GM19351 (cell line): ENCODE data around the gene PAK5.

Experiments
- ATAC-seq: cut with Tn5 transposase; IDR thresholded peaks from one replicate; pipeline ENCODE4 v1.9.1; 2021; ENCODE audit warnings: mild to moderate bottlenecking, moderate library complexity; ENCODE audit not compliant: unreplicated experiment

Gene PAK5

GRCh38 chr20:9501473-9501872 lies 337.4 kb downstream of the PAK5 start:
- no peak for ATAC-seq

GRCh38 chr20:9500121-9500520 lies 338.8 kb downstream of the PAK5 start:
- no peak for ATAC-seq

- ATAC-seq = no peak
These were observed 339.6 kb downstream of the PAK5 start for GRCh38 chr20:9499126-9499899.

GRCh38 chr20:9498322-9498721 lies 340.6 kb downstream of the PAK5 start:
- no peak for ATAC-seq

GRCh38 chr20:9496155-9496554 lies 342.7 kb downstream of the PAK5 start:
- ATAC-seq = no peak

- no peak for ATAC-seq
These were observed 343.2 kb downstream of the PAK5 start for GRCh38 chr20:9495701-9496100.

- ATAC-seq = no peak
These were observed 345.1 kb downstream of the PAK5 start for GRCh38 chr20:9493803-9494202.

- ATAC-seq = no peak
These were observed 346.8 kb downstream of the PAK5 start for GRCh38 chr20:9492067-9492466.

- no peak for ATAC-seq
These were observed 347.6 kb downstream of the PAK5 start for GRCh38 chr20:9491324-9491723.

GRCh38 chr20:9490631-9491030 lies 348.2 kb downstream of the PAK5 start:
- ATAC-seq = no peak

GRCh38 chr20:9490161-9490560 lies 348.7 kb downstream of the PAK5 start:
- no peak for ATAC-seq

GRCh38 chr20:9488063-9488462 lies 350.8 kb downstream of the PAK5 start:
- ATAC-seq = no peak
